ENCODE data around the gene ATRN. TPM values are rescaled to one million over a fixed set of nuclear protein-coding genes. Genes with fewer than 3 reads are reported as not detected.
"Not testable (repeated sequence)": the region's sequence is repeated elsewhere in the genome, so short reads cannot be mapped to it uniquely, and the experiment has no call there.

Gene ATRN
- total and polyA plus RNA-seq, 2 experiments from 2014 or later: 2.2 to 18.3 TPM

DNA sequence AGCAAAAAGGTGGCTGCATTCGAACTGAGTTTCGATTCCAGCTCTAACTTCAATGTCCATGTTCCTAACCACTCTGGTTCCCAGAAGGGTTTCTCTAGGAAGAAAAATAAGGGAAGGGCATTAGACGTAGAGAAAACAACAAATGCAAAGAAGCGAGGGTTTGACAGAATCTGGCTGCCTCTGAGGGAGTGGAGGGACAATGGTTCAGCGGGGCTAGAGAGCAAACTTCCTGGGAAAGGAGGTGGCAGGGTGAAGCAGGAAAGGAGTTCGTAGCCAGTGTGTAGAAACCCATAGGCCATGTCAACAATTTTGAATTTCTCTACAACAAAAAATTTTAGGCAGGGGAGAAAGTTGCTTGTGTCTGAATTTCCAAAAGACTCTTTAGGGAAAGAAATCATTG, 48.8 kb upstream of the ATRN start (continued):
- TF ChIP-seq, protein P1, sequence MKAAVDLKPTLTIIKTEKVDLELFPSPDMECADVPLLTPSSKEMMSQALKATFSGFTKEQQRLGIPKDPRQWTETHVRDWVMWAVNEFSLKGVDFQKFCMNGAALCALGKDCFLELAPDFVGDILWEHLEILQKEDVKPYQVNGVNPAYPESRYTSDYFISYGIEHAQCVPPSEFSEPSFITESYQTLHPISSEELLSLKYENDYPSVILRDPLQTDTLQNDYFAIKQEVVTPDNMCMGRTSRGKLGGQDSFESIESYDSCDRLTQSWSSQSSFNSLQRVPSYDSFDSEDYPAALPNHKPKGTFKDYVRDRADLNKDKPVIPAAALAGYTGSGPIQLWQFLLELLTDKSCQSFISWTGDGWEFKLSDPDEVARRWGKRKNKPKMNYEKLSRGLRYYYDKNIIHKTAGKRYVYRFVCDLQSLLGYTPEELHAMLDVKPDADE (IDR thresholded peaks at IDR 0.05): no peak
- TF ChIP-seq CREB1 (CRISPR knock-in tag; IDR thresholded peaks at IDR 0.05; ENCODE audit: low read depth) (no peak), NANOG (IDR thresholded peaks at IDR 0.05; ENCODE audit: borderline replicate concordance) (no peak)
- TF ChIP-seq, protein P2, sequence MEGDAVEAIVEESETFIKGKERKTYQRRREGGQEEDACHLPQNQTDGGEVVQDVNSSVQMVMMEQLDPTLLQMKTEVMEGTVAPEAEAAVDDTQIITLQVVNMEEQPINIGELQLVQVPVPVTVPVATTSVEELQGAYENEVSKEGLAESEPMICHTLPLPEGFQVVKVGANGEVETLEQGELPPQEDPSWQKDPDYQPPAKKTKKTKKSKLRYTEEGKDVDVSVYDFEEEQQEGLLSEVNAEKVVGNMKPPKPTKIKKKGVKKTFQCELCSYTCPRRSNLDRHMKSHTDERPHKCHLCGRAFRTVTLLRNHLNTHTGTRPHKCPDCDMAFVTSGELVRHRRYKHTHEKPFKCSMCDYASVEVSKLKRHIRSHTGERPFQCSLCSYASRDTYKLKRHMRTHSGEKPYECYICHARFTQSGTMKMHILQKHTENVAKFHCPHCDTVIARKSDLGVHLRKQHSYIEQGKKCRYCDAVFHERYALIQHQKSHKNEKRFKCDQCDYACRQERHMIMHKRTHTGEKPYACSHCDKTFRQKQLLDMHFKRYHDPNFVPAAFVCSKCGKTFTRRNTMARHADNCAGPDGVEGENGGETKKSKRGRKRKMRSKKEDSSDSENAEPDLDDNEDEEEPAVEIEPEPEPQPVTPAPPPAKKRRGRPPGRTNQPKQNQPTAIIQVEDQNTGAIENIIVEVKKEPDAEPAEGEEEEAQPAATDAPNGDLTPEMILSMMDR (conservative IDR thresholded peaks at IDR 0.05; ENCODE audit: low read depth in 2 of 2): no peak

DNA sequence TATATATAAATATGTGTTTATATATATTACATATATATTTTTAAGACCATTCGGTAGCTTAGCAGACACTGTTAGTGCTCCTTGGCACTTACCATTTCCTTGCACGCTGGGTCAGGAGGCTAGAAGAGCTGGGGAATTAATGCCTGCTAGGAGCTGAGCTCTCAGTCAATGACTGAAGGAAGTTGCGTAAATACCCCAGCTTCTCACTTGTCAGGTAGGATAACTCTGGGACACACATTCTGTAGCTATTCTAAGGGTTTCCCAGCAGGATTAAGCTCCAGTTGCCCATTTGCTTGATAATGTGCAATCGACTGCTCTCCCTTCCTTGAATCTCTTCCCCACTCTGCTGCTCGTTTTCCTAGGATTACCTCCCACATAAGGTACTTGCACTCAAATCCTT, 47.7 kb upstream of the ATRN start:
- Histone ChIP-seq H3K79me2 (replicated peaks; ENCODE audit: insufficient read depth) (no peaks in the 10 kb centered on the region), H3F3A (replicated peaks; ENCODE audit: low read depth) (no peaks in the 10 kb centered on the region), H3K4me3 (no peak overlapping the region), H2AFZ (peak overlapping the region; percentile 17; the same call in 1 of the 2 replicates), H3K36me3 (ENCODE audit: insufficient read depth) (no peaks in the 10 kb centered on the region), H3K9me2 (ENCODE audit: insufficient read depth) (no peaks in the 10 kb centered on the region), H3K4me2 (no peak overlapping the region), H3K4me1 (ENCODE audit: insufficient read depth) (no peaks in the 10 kb centered on the region), H4K20me1 (replicated peaks; ENCODE audit: insufficient read depth) (no peaks in the 10 kb centered on the region), H3K27ac (ENCODE audit: low read depth) (peak overlapping the region; percentile 16), H3K27me3 (ENCODE audit: insufficient read depth) (no peaks in the 10 kb centered on the region)
- H3K36me3 Mint-ChIP-seq (ENCODE audit: low read depth): no peaks in the 10 kb centered on the region
- peak; percentile 45 for DNase-seq (ENCODE audit: low spot score)
- H3K4me1 Mint-ChIP-seq: peaks cover 14% of the 10 kb centered on the region
- H3K27ac Mint-ChIP-seq: peak overlapping the region; percentile 84
- ATAC-seq: peak; percentile 87
- peaks cover 2% of the 10 kb centered on the region for H3K27me3 Mint-ChIP-seq (ENCODE audit: insufficient read depth, low read depth, poor library complexity)
- no peaks in the 10 kb centered on the region for H3K9me3 Mint-ChIP-seq
- H3K4me3 Mint-ChIP-seq: no peak overlapping the region
- TF ChIP-seq CREB1 (CRISPR knock-in tag; IDR thresholded peaks at IDR 0.05; ENCODE audit: low read depth): no peak
- no peak for TF ChIP-seq ZNF114 (CRISPR knock-in tag; IDR thresholded peaks at IDR 0.05)
- TF ChIP-seq, protein P3, sequence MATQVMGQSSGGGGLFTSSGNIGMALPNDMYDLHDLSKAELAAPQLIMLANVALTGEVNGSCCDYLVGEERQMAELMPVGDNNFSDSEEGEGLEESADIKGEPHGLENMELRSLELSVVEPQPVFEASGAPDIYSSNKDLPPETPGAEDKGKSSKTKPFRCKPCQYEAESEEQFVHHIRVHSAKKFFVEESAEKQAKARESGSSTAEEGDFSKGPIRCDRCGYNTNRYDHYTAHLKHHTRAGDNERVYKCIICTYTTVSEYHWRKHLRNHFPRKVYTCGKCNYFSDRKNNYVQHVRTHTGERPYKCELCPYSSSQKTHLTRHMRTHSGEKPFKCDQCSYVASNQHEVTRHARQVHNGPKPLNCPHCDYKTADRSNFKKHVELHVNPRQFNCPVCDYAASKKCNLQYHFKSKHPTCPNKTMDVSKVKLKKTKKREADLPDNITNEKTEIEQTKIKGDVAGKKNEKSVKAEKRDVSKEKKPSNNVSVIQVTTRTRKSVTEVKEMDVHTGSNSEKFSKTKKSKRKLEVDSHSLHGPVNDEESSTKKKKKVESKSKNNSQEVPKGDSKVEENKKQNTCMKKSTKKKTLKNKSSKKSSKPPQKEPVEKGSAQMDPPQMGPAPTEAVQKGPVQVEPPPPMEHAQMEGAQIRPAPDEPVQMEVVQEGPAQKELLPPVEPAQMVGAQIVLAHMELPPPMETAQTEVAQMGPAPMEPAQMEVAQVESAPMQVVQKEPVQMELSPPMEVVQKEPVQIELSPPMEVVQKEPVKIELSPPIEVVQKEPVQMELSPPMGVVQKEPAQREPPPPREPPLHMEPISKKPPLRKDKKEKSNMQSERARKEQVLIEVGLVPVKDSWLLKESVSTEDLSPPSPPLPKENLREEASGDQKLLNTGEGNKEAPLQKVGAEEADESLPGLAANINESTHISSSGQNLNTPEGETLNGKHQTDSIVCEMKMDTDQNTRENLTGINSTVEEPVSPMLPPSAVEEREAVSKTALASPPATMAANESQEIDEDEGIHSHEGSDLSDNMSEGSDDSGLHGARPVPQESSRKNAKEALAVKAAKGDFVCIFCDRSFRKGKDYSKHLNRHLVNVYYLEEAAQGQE (IDR thresholded peaks at IDR 0.05; ENCODE audit: unreplicated experiment): no peak

DNA sequence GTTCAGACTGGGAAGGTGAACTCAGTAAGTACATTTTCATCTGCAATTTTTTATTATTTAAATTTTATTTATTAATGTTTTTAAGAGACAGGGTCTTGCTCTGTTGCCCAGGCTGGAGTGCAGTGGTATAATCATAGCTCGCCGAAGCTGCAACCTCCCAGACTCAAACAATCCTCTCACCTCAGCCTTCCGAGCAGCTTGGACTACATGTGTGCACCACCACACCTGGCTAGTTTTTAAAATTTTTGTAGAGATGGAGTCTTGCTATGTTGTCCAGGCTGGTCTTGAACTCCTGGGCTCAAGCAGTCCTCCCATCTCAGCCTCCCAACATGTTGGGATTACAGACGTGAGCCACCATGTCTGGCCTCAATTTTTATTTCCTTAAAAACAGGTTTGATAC, 44.1 kb upstream of the ATRN start:
- not testable (repeated sequence) for H3K36me3 ChIP-seq (ENCODE audit: insufficient read depth)

More for the DNA sequence above, 44.1 kb upstream of the ATRN start:
- H3F3A ChIP-seq (replicated peaks; ENCODE audit: low read depth); H3K4me2 ChIP-seq; H4K20me1 ChIP-seq (replicated peaks; ENCODE audit: insufficient read depth); H3K9me2 ChIP-seq (ENCODE audit: insufficient read depth); H3K27me3 ChIP-seq (ENCODE audit: insufficient read depth); H3K27me3 Mint-ChIP-seq (ENCODE audit: insufficient read depth, low read depth, poor library complexity); H3K9me3 Mint-ChIP-seq; H3K27ac Mint-ChIP-seq; H3K79me2 ChIP-seq (replicated peaks; ENCODE audit: insufficient read depth); H3K36me3 Mint-ChIP-seq (ENCODE audit: low read depth); H3K4me3 Mint-ChIP-seq; H3K4me3 ChIP-seq; H3K4me1 ChIP-seq (ENCODE audit: insufficient read depth); H2AFZ ChIP-seq; H3K27ac ChIP-seq (ENCODE audit: low read depth); DNase-seq (ENCODE audit: low spot score); ATAC-seq: not testable (repeated sequence)
- H3K4me1 Mint-ChIP-seq: peaks cover 13% of the 10 kb centered on the region
